GM19468 (cell line): ENCODE data around the gene PRLR.

Experiments used
- ATAC-seq: cut with Tn5 transposase; IDR thresholded peaks from one replicate; pipeline ENCODE4 v1.9.1; 2021; ENCODE audit warnings: mild to moderate bottlenecking, moderate library complexity, moderate number of reproducible peaks; ENCODE audit not compliant: unreplicated experiment; ENCODE audit errors: extremely low read depth

The PRLR gene

GRCh38 chr5:35237580-35238376 lies 7.5 kb upstream of the PRLR start:
- peak; percentile 80 for ATAC-seq

- no peak for ATAC-seq
These were observed 6.5 kb upstream of the PRLR start for GRCh38 chr5:35236770-35237169.

GRCh38 chr5:35233601-35234000 lies 3.3 kb upstream of the PRLR start:
- ATAC-seq, result no peak

- no peak for ATAC-seq
These were observed 2.8 kb upstream of the PRLR start for GRCh38 chr5:35233121-35233520.

GRCh38 chr5:35232124-35232523 lies 1.8 kb upstream of the PRLR start:
- no peak for ATAC-seq

- ATAC-seq, result peak; percentile 40
These were observed 930 bp downstream of the PRLR start for GRCh38 chr5:35229076-35230037.

- no peak for ATAC-seq
These were observed 2.0 kb downstream of the PRLR start for GRCh38 chr5:35228310-35228709.

- no peak for ATAC-seq
These were observed 2.6 kb downstream of the PRLR start for GRCh38 chr5:35227720-35228119.

GRCh38 chr5:35223787-35224395 lies 6.4 kb downstream of the PRLR start:
- ATAC-seq, result no peak

GRCh38 chr5:35220967-35221366 lies 9.3 kb downstream of the PRLR start:
- ATAC-seq, result no peak

GRCh38 chr5:35218981-35219380 lies 11.3 kb downstream of the PRLR start:
- no peak for ATAC-seq

GRCh38 chr5:35214051-35214450 lies 16.2 kb downstream of the PRLR start:
- ATAC-seq, result no peak

- ATAC-seq, result no peak
These were observed 16.7 kb downstream of the PRLR start for GRCh38 chr5:35213608-35214007.

- ATAC-seq, result peak; percentile 61
These were observed 17.9 kb downstream of the PRLR start for GRCh38 chr5:35212122-35212982.

GRCh38 chr5:35209862-35210261 lies 20.4 kb downstream of the PRLR start:
- ATAC-seq, result no peak

- ATAC-seq, result no peak
These were observed 24.7 kb downstream of the PRLR start for GRCh38 chr5:35205606-35206005.

GRCh38 chr5:35205186-35205585 lies 25.1 kb downstream of the PRLR start:
- no peak for ATAC-seq

GRCh38 chr5:35203403-35203802 lies 26.9 kb downstream of the PRLR start:
- ATAC-seq, result no peak

GRCh38 chr5:35202319-35203111 lies 27.8 kb downstream of the PRLR start:
- ATAC-seq, result peak; percentile 35
